ENCODE measurements around the gene RUNX3. TPM values are rescaled to one million over a fixed set of nuclear protein-coding genes. Genes with fewer than 3 reads are reported as not detected.
A peak's percentile ranks its signal among the peaks of the same experiment; 100 is the strongest.

RUNX3 gene
- total RNA-seq, 1 experiment from 2014 or later, result 1.1 TPM

DNA sequence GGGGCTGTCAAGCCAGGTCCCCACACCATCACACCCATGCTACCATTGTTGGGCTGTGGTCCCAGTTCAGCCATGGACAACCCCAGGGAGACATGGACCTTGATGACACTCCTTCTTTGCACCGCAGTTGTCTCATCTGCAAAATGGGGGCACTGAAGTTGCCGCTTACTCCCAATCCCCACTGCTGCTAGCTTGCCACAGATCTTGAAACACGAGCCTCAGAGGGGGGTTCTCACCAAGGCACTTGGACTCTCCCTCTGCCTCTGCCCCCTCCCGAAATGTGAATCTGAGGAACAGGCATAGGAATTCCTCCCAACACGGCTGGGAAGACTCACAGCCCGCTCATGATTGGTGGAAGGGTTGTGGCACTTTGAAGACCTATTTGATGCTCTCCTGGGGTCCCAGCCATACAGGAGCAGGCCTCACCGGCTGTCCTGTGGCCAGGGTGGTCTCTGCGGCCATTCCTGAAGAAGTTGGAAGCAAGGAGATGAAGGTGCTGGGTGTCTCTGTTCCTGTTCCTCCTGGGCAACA, 31.1 kb downstream of the RUNX3 start:
- Mint-ChIP-seq H3K27me3 (ENCODE audit: insufficient read depth, unreplicated experiment) (no peaks in the 10 kb centered on the region), H3K4me3 (ENCODE audit: unreplicated experiment) (no peak overlapping the region), H3K27ac (ENCODE audit: unreplicated experiment) (no peak overlapping the region), H3K4me1 (ENCODE audit: low read depth, unreplicated experiment) (no peaks in the 10 kb centered on the region), H3K36me3 (ENCODE audit: insufficient read depth, unreplicated experiment) (no peaks in the 10 kb centered on the region), H3K9me3 (ENCODE audit: unreplicated experiment) (no peaks in the 10 kb centered on the region)
- no peaks in the 10 kb centered on the region for H3K27me3 ChIP-seq (replicated peaks; ENCODE audit: control insufficient read depth, insufficient read depth, low read length)
- H3K36me3 ChIP-seq (ENCODE audit: control insufficient read depth, insufficient read depth, low read length), result no peaks in the 10 kb centered on the region
- ChIA-PET POLR2A (no interaction called here), CTCF (interaction anchor here (1.1 to 2.3 kb wide), 2 partner anchors 13 to 51 kb away, joined by 4 to 18 read pairs; no protein-coding TSS in a partner anchor)
- H3K9me3 ChIP-seq, result no peaks in the 10 kb centered on the region
- TF ChIP-seq CTCF (IDR thresholded peaks at IDR 0.05; ENCODE audit: insufficient read depth in 1 of 2, low read depth in 1 of 2, low read length in 1 of 2, severe bottlenecking in 1 of 2, unreplicated experiment in 1 of 2), result no peak
- H3K4me3 ChIP-seq (ENCODE audit: low read depth, low read length), result no peak overlapping the region
- H3K4me1 ChIP-seq, result no peaks in the 10 kb centered on the region
- intact Hi-C loops (cut with micrococcal nuclease; ENCODE audit: unreplicated experiment), result loop anchor here (1.0 to 5.0 kb wide), 2 partner anchors 37 to 51 kb away; no protein-coding TSS in a partner anchor
- DNase-seq, result no peak
- no TSS peak for BruUV-seq (replicated peaks)

GRCh38 chr1:24898152-24898908, 31.7 kb downstream of the RUNX3 start:
- POLR2A ChIA-PET, result no interaction called here

More at GRCh38 chr1:24898152-24898908, 31.7 kb downstream of the RUNX3 start:
- H3K4me3 ChIP-seq (ENCODE audit: low read depth, low read length), result no peak overlapping the region
- no peaks in the 10 kb centered on the region for H3K27me3 ChIP-seq (replicated peaks; ENCODE audit: control insufficient read depth, insufficient read depth, low read length)
- intact Hi-C loops (cut with micrococcal nuclease; ENCODE audit: unreplicated experiment), result loop anchor here (1.0 to 5.0 kb wide), 2 partner anchors 36 to 50 kb away; no protein-coding TSS in a partner anchor
- no peaks in the 10 kb centered on the region for H3K9me3 ChIP-seq
- Mint-ChIP-seq H3K36me3 (ENCODE audit: insufficient read depth, unreplicated experiment) (no peaks in the 10 kb centered on the region), H3K27ac (ENCODE audit: unreplicated experiment) (no peak overlapping the region), H3K4me3 (ENCODE audit: unreplicated experiment) (no peak overlapping the region), H3K9me3 (ENCODE audit: unreplicated experiment) (no peaks in the 10 kb centered on the region), H3K4me1 (ENCODE audit: low read depth, unreplicated experiment) (no peaks in the 10 kb centered on the region), H3K27me3 (ENCODE audit: insufficient read depth, unreplicated experiment) (no peaks in the 10 kb centered on the region)
- CTCF ChIA-PET, result interaction anchor here (0.6 to 2.3 kb wide), 3 partner anchors 12 to 194 kb away, joined by 4 to 18 read pairs (median 10); no protein-coding TSS in a partner anchor
- H3K36me3 ChIP-seq (ENCODE audit: control insufficient read depth, insufficient read depth, low read length), result no peaks in the 10 kb centered on the region
- DNase-seq, result peak; percentile 53 to 71
- BruUV-seq (replicated peaks), result no TSS peak
- peak; percentile 68 to 80 for TF ChIP-seq CTCF (IDR thresholded peaks at IDR 0.05; ENCODE audit: insufficient read depth in 1 of 2, low read depth in 1 of 2, low read length in 1 of 2, severe bottlenecking in 1 of 2, unreplicated experiment in 1 of 2)
- no peaks in the 10 kb centered on the region for H3K4me1 ChIP-seq

Data from Caco-2 (cell line).